ENCODE results near the gene TOP3B.

TOP3B gene

DNA sequence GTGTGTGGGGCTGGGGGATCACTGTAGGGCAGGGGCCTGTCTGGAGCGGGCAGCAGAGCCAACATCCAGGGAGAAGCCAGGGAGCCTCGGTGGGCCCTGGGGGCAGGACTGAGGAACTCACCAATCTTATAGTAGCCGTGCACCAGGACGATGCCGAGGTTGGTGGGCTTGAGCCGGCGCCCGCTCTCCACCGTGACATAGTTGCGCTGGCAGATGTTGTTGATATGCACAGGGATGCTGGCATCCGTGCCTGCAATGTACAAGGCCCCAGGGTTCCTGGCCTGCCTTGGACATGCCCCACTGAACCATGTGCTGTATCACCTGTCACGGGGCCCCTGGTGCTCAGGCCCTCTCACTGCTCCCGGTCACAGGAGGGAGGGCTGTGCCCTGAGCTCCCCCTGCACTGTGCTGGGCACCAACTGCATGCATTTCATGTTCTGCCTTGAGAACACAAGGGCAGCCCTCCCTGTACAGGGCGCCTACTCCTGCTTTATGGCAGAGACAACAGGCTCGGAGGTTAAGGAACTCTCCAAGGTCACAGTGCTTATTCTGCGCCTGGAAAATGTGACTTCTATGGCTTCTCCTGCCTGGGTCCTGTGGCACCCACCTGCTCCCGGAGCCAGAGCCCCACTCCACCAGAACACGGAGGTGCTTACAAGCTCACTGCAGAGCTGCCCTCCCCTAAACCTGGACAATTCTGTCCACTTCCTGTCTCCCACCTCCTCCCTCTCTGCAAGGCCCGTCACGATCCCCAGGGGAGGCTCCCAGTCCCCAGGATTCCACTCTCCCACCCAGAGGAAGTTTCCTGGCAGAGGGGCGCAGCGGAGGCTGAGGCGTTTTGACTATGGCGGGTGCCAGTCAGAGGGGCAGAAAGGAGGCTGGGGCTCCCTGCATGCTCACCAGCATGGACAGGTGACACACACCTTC, 22.1 kb downstream of the TOP3B start:
- no peak for DNase-seq

DNA sequence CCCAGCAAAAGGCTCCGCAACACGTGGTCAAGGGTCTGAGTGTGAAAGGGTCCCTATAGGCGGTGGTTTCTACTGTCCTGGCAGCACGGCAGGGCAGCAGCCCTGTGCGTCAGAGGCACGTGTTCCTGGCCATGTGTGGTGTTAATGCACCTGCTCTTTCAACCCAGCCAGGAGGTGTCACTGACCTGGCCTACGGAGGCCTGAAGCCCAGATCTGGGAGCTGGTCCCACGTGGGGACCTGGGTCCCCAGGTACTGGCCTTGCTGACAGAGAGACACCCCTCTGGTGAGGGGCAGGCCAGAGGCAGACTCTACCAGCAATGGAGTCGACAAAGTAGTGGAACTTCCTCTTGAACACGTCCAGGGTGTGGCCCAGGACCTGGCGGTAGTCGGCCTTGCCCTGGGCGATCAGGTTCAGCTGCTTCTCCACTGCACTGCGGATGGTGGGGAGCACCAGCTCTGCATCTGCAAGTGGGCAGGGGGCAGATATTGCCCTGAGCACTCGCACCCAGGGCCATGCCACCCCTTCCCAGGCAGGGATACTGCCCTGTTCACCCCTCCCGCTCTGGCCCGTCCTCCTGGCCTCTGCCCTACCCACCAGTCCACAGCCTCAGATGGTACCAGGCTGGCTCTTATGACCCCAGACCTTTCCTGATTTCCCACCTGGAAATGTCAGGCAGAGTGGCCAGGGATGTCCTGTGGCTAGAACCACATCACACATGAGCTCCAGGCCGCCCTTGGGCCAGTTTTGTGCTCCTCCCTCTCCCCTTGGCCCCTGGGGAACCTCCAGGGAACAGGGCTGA, 23.1 kb downstream of the TOP3B start:
- no peak for DNase-seq

- DNase-seq: no peak
These were observed 24.0 kb downstream of the TOP3B start for GRCh38 chr22:21958360-21959273.

- peak; percentile 26 to 49 for DNase-seq
These were observed 29.7 kb downstream of the TOP3B start, which contains the start of gene PPM1F for GRCh38 chr22:21952586-21953571. Gene PPM1F (minus strand): TSS chr22:21952848. CDS start chr22:21946048, 6,800 bp downstream.

- DNase-seq: no peak
These were observed 30.6 kb downstream of the TOP3B start for GRCh38 chr22:21951931-21952465.

- no peak for DNase-seq
These were observed 31.5 kb downstream of the TOP3B start for GRCh38 chr22:21951062-21951461.

GRCh38 chr22:21949948-21950347, 32.6 kb downstream of the TOP3B start:
- no peak for DNase-seq

DNA sequence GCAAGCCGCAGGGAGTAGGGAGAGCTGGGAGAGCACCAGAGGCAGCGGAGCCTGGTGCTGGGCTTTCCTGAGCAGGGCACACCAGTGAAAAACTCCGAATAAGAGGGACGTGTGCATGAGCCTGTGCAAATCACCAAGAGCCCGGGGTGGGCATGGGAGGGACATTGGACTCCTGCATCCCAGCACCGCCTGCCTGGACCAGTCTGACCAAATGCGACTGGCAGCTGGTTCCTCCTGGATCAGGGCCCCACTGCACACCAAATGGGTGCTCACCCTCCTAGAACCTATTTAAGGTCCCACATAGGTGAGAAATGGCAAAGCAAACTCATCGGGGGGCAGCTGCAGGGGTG, 33.0 kb downstream of the TOP3B start:
- no peak for DNase-seq

DNA sequence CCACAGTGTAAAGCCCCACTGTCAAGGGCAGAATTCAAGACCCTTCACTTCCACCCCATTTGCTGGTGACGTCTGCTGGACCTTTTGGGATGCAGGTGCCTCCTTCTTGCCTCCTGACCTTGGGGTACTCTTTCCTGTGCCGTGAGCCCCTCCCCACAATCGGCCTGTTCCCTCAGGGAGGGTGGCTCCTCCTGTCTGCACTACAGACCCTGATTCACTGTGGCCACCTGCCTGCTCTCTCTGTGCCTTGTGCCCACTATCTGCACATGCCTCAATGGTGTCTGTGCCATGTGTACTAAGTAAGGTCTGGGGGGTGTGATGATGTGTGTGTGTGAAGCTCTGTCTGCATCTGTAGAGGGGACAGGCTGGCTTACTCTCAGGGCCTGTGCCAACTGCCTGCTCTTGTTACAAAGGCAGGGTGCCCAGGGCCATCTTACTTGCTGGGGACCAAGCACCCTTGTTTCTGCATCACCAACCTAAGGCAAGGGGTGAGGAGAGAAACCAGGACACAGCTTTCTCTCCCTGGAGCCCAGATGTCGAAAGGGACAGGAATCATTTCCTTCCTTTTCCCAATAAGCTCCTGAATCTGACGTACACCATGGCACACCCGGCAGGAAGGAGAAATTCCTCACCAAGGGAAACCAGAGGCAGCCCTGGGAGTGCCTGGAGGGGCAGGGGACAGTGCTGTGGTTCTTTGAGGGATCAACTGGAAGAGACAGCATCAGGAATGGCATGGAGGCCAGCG, 33.6 kb downstream of the TOP3B start:
- no peak for DNase-seq

- DNase-seq: no peak
These were observed 34.2 kb downstream of the TOP3B start for GRCh38 chr22:21948390-21948789.

DNA sequence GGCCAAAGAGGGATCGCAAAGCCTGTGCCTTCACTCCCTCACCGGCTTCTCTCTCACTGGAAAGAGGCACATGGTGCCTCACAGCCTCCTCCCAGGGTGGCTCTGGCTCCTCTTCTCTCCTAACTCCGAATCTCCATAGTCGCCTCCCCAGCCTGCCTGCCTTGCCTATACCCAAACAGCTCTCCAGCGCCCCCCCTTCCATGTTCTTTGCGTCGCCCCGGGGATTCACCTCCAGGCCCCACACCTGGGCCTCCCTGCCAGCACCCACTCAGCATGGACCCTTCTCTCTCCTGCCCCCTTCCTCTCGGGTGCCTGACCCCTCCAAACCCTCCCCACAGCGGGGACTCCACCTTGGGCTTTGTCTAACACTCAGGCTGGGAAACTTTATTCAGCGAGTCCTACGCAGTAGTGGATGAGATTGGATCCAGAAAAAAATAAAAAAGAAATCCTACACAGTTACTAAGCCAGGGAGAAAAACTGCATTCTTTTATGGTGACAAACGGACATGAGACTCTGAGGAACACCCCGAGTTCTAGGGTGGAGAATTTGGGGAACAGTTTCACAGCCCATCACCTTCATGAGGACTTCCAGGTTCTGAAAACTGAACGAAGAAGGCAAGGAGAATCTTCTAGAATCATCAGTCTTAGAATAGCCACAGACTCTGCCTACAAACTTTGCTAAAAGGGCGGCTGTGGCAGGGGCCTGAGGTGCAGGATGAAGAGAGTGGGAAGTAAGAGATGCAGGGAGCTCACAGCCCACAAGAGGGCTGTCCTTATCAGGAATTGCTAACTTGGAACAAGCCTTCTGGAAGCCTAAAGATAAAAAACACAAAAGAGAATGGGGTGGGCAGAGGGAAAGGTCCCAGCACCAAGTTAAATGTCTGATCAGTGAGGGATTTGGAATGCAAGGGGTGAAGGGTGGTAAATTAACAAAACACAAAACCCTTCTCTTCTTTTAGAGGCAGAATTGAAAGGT, 35.3 kb downstream of the TOP3B start:
- DNase-seq: no peak

GRCh38 chr22:21946262-21946925, 36.2 kb downstream of the TOP3B start:
- no peak for DNase-seq

DNA sequence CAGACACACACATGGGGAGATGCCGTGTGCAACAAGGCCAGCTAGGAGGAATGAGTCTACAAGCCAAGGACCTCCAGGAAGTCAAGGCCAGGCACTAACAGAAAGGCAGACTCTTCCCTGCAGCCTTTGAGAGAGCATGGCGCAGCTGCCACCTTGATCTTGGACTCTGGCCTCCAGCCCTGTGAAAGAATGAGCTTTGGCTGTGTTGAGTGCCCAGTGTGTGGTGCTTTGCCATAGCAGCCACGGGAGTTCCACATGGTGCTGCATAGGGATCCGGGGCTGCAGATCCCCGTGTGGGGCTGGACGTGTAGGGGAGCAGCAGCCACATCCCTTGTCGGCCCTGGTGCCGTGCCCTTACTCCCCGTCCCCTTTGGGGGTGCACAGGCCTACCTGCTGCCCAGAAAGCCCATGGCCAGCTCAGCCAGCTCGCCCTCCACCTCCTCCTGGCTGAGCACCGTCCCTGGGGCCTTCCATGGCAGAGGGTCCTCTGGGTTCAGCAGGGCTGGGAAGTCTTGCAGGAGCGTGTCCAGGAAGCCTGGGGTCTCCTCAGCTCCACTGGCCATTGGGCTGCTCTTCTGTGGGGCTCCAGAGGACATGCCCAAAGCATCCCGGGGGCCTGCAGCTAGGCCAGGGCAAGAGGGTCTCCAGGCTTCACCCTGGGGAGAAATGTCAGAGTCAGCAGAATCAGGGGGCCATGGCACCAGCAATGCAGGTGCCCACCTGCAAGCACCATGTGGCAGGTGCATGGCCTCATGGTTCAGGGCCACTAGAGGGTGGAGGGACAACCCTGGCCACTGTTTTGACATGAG, 36.9 kb downstream of the TOP3B start:
- no peak for DNase-seq

DNA sequence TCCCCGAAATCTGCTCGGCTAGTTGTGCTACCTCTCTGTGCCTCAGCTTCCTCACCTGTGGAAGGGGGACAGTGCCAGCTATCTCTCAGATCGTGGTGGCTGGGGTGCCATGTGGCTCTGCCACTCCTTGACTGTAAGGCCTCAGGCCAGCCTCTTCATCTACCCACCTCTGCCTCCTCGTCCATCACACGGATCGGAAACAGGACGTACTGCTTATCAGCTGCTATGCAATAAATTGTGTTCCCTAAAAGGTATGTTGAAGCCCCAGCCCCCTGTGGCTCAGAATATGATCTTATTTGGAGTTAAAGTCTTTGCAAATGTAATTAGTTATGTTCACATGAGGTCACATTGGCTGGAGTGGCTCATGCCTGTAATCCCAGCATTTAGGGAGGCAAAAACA, 37.7 kb downstream of the TOP3B start:
- DNase-seq: no peak

GRCh38 chr22:21943571-21944448, 38.8 kb downstream of the TOP3B start:
- no peak for DNase-seq
